Dendritic cell treated with granulocyte-macrophage colony-stimulating factor and Interleukin-4, amounts not matched to agents 40 ng/mL and 50 ng/mL, for 4 days (primary cell): ENCODE results near the gene NAV2.

ENCODE experiments used
- H3K27ac Mint-ChIP-seq: one replicate; pipeline ENCODE4 v1.8.0; 2022; ENCODE audit warnings: mild to moderate bottlenecking, mixed read lengths
- H3K27me3 Mint-ChIP-seq: one replicate; pipeline ENCODE4 v1.8.0; 2022; ENCODE audit warnings: mild to moderate bottlenecking, mixed read lengths
- H3K36me3 Mint-ChIP-seq: one replicate; pipeline ENCODE4 v1.8.0; 2022; ENCODE audit warnings: low read depth, mixed read lengths
- H3K4me1 Mint-ChIP-seq: one replicate; pipeline ENCODE4 v1.8.0; 2022; ENCODE audit warnings: low read depth, mixed read lengths
- H3K4me3 Mint-ChIP-seq: one replicate; pipeline ENCODE4 v1.8.0; 2022; ENCODE audit warnings: mild to moderate bottlenecking, moderate library complexity, mixed read lengths
- H3K9me3 Mint-ChIP-seq: one replicate; pipeline ENCODE4 v1.8.0; 2022; ENCODE audit warnings: mixed read lengths
- intact Hi-C: fragments of 100-400 bp; cut with micrococcal nuclease; formaldehyde crosslinking; loops from one replicate; pipeline ENCODE4 v1.15.0; 2022

Gene NAV2

DNA sequence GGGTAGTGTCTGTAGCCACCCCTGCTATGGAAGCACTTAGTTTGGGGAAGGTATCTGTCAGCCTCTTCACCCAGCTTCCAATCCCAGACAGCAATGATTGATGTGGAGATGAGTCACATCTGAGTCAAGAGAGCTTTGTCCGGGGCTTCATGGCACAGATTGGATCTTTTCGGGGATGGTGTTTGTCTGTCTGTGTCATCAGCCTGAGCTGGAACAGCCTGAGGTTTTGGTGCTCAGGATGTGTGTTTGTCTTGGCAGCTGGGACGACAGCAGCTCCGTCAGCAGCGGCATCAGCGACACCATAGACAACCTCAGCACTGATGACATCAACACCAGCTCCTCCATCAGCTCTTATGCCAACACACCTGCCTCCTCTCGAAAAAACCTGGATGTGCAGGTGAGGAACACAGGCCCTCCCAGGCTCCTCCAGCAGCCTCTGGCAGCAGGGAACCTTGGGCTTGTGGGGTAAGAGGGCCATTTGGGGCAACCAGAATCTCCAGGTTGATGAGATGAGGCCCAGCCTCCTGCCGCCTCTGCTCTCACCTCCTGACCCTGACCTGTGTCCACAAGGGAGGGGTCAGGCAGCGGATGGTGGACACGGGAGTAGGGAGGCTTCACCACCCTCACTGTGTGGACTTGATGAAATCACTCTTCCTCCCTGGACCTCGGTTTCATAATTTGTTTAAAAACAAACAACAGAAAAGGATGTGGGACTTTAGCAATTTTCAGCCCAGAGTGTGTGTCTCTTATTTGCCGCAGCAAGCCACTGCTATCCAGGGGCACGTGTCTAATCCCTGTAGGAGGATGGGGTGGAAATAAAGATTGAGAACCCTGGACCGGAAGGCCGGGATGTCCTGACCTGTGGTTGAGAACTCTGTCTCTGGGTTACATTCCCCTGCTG is 323.3 kb downstream of the NAV2 start:
- Mint-ChIP-seq H3K27ac (no peak overlapping the region), H3K27me3 (peaks cover 3% of the 10 kb centered on the region), H3K4me3 (no peak overlapping the region), H3K36me3 (no peaks in the 10 kb centered on the region), H3K4me1 (no peaks in the 10 kb centered on the region), H3K9me3 (no peaks in the 10 kb centered on the region)
- intact Hi-C loops = no loop called here

DNA sequence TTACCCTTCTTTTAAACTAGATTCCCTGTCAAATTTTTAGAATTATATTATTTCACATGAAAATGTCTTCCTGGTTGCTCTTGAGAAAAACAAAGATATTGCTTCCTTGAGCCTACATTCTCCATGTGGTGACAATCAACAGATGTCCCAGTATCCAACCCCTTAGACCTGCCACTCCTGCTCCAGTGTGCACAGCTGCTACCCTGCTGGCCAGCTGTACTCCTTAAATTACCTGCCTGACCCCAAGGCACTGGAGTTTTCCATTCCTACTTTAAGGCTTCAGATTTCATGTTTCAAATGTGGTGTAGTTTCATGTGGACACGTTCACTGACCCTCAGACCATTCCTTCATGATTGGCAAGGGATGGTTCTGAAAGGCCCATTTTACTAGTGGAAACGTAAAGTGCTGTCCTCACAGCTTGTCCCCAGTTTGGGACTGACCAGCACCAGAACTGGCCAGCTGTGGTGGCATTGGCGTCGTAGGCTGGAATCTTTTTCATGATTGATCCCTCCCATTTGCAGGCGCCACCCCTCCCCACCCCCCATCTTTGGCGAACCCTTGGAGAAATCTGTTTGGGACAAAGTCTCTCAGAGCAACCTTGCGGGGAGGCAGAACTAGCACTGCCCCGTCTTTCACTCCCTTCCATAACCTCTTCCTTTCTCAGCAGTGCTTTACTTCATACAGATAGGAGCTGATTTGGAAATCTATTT is 324.1 kb downstream of the NAV2 start:
- intact Hi-C loops = no loop called here

DNA sequence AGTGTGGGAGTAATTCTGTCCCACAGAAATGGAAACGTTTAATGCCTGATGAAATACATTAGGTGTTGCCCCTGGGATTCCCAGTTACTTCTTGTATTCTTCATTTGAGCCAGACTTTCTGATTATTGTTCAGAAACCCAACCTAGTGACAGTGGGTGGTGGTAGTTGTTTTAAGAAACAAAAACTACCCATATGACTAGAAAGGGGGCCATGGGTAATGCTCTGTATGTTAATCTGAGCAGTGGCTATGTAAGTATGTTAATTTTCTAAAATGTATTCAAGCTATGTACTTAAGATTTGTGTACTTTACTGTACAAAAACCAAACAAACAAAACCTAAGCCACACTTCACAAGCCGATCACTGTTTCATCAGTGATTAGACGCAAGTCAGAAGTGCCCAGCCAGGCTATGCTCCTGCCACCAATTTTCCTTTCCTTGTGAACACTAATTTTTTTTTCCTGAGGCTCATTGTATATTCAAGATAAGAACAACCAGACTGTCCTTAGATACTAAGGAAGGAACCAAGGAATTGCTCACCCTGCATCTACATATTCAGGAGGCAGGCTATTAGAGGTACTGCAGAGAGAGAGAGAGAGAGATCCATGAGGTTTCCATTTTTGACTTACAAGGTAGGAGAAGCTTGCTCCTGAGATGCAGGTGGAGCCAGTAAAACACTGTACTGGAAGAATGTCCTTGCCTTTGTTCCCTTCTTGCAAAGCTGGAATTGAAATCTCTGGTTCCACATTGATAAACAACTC is 324.9 kb downstream of the NAV2 start:
- Mint-ChIP-seq H3K9me3 (no peaks in the 10 kb centered on the region), H3K4me3 (no peak overlapping the region), H3K27me3 (peaks cover 1% of the 10 kb centered on the region), H3K4me1 (no peaks in the 10 kb centered on the region), H3K27ac (no peak overlapping the region), H3K36me3 (no peaks in the 10 kb centered on the region)
- intact Hi-C loops = no loop called here

More for the DNA sequence above, 324.1 kb downstream of the NAV2 start:
- no peaks in the 10 kb centered on the region for H3K4me1 Mint-ChIP-seq
- H3K36me3 Mint-ChIP-seq = no peaks in the 10 kb centered on the region
- H3K27me3 Mint-ChIP-seq = peaks cover 1% of the 10 kb centered on the region
- no peaks in the 10 kb centered on the region for H3K9me3 Mint-ChIP-seq
- H3K27ac Mint-ChIP-seq = no peak overlapping the region
- H3K4me3 Mint-ChIP-seq = no peak overlapping the region

DNA sequence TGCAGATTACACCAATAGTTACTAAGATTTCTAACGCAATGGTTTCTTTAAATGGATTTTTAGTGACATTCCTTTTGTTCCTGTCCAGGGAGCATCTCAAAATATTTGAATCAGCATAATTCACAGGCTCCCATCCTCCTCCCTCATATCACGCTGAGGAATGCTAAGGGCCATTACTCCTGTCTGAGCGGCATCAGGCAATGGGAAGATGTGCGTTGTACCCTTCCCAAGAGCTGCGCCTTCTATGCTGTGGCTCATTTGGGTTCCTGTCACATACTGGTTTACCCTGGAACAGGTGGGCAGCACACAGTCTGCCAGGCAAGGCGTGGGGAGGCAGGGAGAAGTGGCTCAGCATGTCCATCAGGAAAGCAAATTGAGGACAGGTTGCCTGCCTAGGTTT is 325.8 kb downstream of the NAV2 start:
- Mint-ChIP-seq H3K9me3 (no peaks in the 10 kb centered on the region), H3K4me1 (no peaks in the 10 kb centered on the region), H3K36me3 (no peaks in the 10 kb centered on the region), H3K4me3 (no peak overlapping the region), H3K27ac (no peak overlapping the region), H3K27me3 (peaks cover 1% of the 10 kb centered on the region)
- intact Hi-C loops = no loop called here

DNA sequence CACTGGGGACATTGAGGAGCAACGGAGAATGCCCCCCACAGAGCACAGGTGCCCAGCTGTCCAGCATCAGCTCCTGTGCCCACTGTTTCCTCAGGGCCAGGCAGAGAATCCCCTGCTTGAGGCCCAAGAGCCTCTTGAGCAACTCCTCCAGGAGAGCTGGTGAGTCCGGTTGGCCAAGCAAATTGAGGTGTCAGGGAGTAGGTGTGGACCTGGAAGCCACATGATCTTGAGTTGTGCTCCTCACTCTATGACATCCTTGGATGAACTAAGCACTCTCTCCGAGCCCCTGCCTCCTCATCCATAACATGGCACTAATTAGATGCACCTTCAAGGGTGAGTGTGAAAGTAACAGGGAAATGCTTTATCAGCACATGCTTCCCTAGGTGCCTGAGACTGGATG is 326.3 kb downstream of the NAV2 start:
- no peaks in the 10 kb centered on the region for H3K9me3 Mint-ChIP-seq
- H3K4me3 Mint-ChIP-seq = no peak overlapping the region
- no peak overlapping the region for H3K27ac Mint-ChIP-seq
- intact Hi-C loops = no loop called here
- no peaks in the 10 kb centered on the region for H3K4me1 Mint-ChIP-seq
- H3K27me3 Mint-ChIP-seq = peaks cover 1% of the 10 kb centered on the region
- H3K36me3 Mint-ChIP-seq = no peaks in the 10 kb centered on the region

DNA sequence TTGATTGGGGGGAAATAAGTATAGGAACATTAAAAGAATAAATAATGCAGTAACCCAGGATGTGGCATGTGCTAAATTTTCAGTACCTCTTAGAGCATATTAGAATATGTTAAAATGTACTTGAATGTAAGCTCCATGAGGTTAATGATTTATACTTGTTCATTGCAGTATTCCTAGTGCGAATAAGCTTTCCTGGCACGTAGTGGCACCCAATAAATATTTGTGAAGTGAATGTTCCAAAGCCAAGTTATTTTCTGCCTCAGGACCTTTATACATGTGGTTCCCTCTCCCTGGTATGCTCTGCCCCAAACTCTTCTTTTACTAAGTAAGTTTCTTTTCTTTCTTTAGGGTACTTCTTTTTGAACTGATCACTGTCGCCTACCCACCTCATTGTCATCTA is 328.9 kb downstream of the NAV2 start:
- Mint-ChIP-seq H3K27me3 (no peaks in the 10 kb centered on the region), H3K4me3 (no peak overlapping the region), H3K27ac (no peak overlapping the region), H3K9me3 (no peaks in the 10 kb centered on the region), H3K4me1 (no peaks in the 10 kb centered on the region), H3K36me3 (no peaks in the 10 kb centered on the region)
- intact Hi-C loops = no loop called here

DNA sequence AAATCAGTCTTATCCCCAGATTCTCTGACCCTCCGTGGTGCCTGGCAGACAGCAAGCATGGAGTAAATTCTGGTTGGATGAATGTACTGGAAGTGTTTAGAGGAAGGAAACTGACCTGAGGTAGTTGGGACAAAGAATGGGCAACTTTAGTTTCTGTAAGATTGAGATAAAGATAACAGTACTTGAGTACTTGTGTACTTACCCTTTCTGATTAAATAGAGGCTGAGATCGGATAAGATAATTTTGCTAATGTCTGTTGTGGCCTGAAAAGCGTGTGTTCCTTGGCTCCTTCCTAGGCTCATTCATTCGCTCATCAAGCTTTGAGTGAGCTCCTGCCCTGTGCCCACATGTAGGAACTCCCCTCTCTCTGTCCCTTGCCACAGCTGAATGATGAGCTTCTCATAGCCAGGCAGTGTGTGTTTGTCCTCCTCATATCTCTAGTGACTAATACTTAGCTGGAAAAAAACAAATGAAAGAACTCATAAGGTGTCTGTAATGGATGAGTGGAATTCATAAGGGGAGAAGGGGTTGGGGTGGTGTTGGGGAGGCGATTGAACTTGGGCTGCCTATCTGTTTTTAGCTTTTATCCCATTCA is 329.5 kb downstream of the NAV2 start:
- no peaks in the 10 kb centered on the region for H3K4me1 Mint-ChIP-seq
- H3K4me3 Mint-ChIP-seq = no peak overlapping the region

DNA sequence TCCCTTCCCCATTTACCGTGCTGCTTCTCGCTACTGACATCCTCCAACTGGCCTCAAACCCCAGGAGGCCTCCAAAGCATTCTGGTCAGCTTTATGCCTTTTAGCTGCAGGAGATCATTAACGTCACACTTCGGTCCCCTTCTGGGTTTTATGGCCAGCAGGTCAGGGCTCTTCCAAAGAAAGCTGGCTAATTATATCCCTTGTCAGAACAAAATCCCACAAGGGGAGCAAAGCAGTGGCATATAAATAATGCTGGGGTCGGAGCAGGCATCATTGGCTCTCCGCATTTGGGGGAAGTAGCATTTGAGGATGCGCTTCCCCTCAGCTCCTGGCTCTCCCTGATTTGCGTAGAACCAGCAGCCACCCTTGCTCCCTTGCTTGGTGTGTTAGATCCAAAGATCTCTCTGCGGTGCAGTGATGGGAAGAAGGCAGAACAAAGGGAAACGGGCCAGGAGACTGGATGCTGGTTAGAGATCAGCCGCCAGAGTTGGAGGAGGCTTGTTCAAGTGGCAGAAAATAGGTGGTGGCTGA is 330.2 kb downstream of the NAV2 start:
- Mint-ChIP-seq H3K4me3 (no peak overlapping the region), H3K36me3 (no peaks in the 10 kb centered on the region)
- intact Hi-C loops = no loop called here

More for the DNA sequence above, 329.5 kb downstream of the NAV2 start:
- no peak overlapping the region for H3K27ac Mint-ChIP-seq
- intact Hi-C loops = no loop called here
- H3K9me3 Mint-ChIP-seq = no peaks in the 10 kb centered on the region
- H3K27me3 Mint-ChIP-seq = no peaks in the 10 kb centered on the region
- H3K36me3 Mint-ChIP-seq = no peaks in the 10 kb centered on the region

DNA sequence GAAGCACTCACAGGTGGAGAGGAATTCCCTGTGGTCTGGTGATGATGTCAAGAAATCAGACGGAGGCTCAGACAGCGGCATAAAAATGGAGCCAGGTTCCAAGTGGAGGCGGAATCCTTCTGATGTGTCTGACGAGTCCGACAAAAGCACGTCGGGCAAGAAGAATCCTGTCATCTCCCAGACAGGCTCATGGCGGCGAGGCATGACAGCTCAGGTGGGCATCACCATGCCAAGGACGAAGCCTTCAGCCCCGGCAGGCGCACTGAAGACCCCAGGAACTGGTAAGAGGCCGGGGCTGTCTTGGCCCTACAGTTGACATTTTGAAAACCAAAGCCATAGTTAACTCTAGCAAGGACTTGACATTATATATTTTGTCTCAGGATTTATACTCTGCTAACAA is 331.4 kb downstream of the NAV2 start:
- H3K36me3 Mint-ChIP-seq = no peaks in the 10 kb centered on the region
- H3K9me3 Mint-ChIP-seq = no peaks in the 10 kb centered on the region
- H3K27me3 Mint-ChIP-seq = no peaks in the 10 kb centered on the region
- no peaks in the 10 kb centered on the region for H3K4me1 Mint-ChIP-seq
- no peak overlapping the region for H3K4me3 Mint-ChIP-seq
- H3K27ac Mint-ChIP-seq = no peak overlapping the region
- intact Hi-C loops = no loop called here

More for the DNA sequence above, 330.2 kb downstream of the NAV2 start:
- no peaks in the 10 kb centered on the region for H3K9me3 Mint-ChIP-seq
- no peaks in the 10 kb centered on the region for H3K27me3 Mint-ChIP-seq
- no peak overlapping the region for H3K27ac Mint-ChIP-seq
- no peaks in the 10 kb centered on the region for H3K4me1 Mint-ChIP-seq

DNA sequence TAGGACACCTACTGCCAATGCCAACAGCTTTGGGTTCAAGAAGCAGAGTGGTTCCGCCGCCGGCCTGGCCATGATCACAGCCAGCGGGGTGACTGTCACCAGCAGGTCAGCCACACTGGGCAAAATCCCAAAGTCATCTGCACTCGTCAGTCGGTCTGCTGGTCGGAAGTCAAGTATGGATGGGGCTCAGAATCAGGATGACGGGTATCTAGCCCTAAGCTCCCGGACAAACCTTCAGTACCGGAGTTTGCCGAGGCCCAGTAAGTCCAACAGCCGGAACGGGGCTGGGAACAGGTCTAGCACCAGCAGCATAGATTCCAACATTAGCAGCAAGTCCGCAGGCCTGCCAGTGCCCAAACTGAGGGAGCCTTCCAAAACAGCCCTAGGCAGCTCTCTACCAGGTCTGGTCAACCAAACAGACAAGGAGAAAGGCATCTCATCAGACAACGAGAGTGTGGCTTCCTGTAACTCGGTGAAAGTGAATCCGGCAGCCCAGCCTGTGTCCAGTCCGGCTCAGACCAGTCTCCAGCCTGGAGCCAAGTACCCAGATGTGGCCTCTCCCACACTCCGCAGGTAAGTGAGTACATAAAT is 332.6 kb downstream of the NAV2 start:
- H3K36me3 Mint-ChIP-seq = no peaks in the 10 kb centered on the region
- H3K4me3 Mint-ChIP-seq = no peak overlapping the region
- no peaks in the 10 kb centered on the region for H3K27me3 Mint-ChIP-seq
- intact Hi-C loops = no loop called here
- H3K9me3 Mint-ChIP-seq = no peaks in the 10 kb centered on the region
- H3K4me1 Mint-ChIP-seq = no peaks in the 10 kb centered on the region
- no peak overlapping the region for H3K27ac Mint-ChIP-seq

DNA sequence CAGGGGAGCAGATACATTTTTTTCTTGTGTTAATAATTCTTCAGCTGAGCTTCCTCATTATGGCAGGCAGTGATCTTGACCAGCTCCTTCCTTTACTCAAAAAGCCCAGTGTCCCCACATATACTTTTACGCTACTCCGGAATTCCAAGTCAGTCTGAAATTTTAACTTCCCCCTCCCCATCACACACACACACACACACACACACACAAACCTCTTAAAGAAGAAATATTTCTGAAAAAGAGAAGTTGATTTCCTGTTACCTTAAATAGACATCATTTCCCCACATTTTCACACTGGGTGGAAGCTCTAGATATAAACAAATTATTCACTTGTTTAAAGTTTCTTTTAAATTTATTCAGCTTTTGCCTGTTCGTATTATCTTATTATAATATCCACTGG is 333.8 kb downstream of the NAV2 start:
- no peak overlapping the region for H3K27ac Mint-ChIP-seq
- no peak overlapping the region for H3K4me3 Mint-ChIP-seq
- H3K4me1 Mint-ChIP-seq = no peaks in the 10 kb centered on the region
- intact Hi-C loops = no loop called here
- H3K9me3 Mint-ChIP-seq = no peaks in the 10 kb centered on the region
- no peaks in the 10 kb centered on the region for H3K36me3 Mint-ChIP-seq
- no peaks in the 10 kb centered on the region for H3K27me3 Mint-ChIP-seq

DNA sequence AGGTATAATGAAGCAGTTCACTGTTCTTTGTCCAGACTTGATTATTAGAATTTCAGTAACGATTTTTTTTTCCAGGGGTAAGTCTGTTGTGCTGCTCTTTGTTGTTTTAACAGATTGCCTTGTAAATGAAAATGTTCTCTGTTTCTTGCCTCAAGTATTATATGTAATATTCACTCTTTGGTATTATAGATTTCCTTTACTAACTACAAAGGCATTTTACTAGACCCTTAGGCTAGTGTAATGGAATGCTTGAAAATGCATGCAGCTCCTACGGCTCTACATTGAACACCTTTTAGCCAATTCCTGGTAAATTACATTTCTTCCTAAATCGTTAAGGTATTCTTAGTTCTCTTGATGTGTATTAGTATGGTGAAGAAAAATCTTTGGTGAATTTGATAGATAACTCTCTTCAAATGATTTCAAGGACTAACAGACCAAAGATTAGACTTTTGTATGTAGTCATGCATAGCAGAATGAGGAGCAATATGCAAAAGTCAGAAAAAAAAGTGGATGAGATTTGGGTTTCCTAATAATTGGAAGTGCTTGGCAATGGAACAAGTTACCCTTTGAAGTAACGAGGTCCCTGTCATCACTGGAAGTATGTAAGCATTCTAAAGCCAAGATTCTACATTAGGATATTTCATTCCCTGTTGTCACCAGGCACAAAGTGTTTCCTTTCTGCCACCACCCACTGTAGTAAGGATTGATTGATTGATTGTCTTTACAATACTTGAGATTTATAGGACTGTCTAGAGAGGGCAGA is 334.6 kb downstream of the NAV2 start:
- H3K4me1 Mint-ChIP-seq = no peaks in the 10 kb centered on the region
- intact Hi-C loops = no loop called here
- H3K27me3 Mint-ChIP-seq = no peaks in the 10 kb centered on the region
- H3K27ac Mint-ChIP-seq = no peak overlapping the region
- H3K4me3 Mint-ChIP-seq = no peak overlapping the region
- H3K9me3 Mint-ChIP-seq = no peaks in the 10 kb centered on the region
- no peaks in the 10 kb centered on the region for H3K36me3 Mint-ChIP-seq

DNA sequence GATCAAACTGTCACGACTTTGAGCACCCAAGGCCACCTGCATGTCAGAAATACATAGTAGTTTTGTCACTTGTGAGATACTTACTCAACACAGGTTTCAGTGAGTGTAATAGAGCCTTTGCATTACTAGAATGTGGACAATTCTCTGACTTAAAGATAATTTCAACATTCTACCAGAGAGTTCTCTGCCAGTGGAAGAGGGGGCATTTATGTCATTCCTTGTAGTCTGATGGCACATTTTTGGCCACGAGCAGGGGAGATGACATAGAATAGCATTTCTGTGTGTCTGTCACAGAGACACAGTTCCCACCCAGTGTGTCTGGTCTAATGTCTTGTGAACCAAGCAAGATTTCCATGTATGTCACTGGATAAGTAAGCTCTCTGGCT is 335.1 kb downstream of the NAV2 start:
- Mint-ChIP-seq H3K27me3 (no peaks in the 10 kb centered on the region), H3K27ac (no peak overlapping the region), H3K9me3 (no peaks in the 10 kb centered on the region), H3K4me3 (no peak overlapping the region), H3K4me1 (no peaks in the 10 kb centered on the region), H3K36me3 (no peaks in the 10 kb centered on the region)
- intact Hi-C loops = no loop called here
